GM12875 (cell line): ENCODE data around the gene SSX2IP.

ENCODE experiments used
- H3K4me3 ChIP-seq: one replicate; pipeline ENCODE4 v1.5.1; 2011; ENCODE audit warnings: low read depth, low read length, control low read depth
- CTCF ChIP-seq: IDR thresholded peaks from 2 replicates; pipeline ENCODE4 v1.5.1; 2011; ENCODE audit warnings: low read depth, mild to moderate bottlenecking, control low read depth, inconsistent platforms, low read length, moderate library complexity, borderline replicate concordance; ENCODE audit not compliant: insufficient read depth

Gene SSX2IP

GRCh38 chr1:84677415-84678099 lies 12.7 kb downstream of the SSX2IP start:
- TF ChIP-seq CTCF = no peak
- H3K4me3 ChIP-seq = no peak overlapping the region

DNA sequence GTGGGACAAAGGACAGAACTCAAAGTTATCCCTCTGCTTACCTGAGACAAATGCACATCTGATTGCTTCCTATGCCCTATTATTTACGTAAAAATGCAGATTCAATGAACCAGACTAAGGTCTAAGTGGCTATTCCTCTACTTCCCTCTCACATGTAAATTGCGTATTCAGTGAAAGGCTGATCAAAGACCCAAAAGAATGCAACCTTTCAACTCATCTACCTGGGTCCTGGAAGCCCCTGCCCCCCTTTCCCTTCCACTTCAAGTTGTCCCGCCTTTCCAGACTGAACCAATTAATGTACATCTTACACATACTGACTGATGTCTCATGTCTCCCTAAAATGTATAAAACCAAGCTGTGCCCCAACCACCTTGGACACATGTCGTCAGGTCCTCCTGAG lies 14.6 kb downstream of the SSX2IP start:
- H3K4me3 ChIP-seq = no peak overlapping the region
- no peak for TF ChIP-seq CTCF

DNA sequence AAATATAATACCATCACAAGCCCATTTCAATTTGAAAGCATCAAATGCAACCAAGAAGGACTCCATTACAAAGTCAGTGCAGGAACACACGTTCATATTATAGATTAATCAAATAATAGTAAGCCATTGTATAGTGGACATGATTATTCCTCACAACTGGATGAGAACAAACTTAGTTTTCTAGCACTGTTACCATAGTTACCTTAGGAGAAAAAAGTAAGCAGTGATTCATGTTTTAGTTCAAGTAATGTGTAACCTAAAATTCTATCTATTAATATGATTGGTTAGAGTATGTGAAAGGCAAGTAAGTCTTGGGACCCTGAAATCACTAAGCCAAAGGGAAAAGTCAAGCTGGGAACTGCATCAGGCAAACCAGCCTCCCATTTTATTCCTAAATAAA lies 15.2 kb downstream of the SSX2IP start:
- H3K4me3 ChIP-seq = no peak overlapping the region
- no peak for TF ChIP-seq CTCF

- H3K4me3 ChIP-seq = no peak overlapping the region
- TF ChIP-seq CTCF = no peak
Measured at GRCh38 chr1:84674705-84675104, 15.6 kb downstream of the SSX2IP start.

DNA sequence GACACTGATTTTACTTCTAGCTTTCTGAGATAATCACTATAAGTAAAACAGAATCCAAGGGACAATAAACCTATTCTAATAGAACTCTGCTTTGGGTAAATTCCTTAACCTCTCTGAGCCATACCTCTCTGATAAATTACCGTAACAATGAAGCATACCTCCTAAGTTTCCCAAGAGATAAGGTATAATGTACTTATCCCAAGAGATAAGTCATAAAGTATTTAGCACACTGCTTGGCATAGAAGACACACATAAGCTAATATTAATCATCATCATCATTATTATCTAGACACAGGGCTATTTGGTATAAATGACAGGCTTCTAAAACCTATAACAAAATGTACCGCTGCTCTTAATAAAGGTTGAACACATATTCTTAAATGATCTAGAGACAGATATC lies 16.2 kb downstream of the SSX2IP start:
- no peak for TF ChIP-seq CTCF
- no peak overlapping the region for H3K4me3 ChIP-seq

GRCh38 chr1:84672080-84672854 lies 18.0 kb downstream of the SSX2IP start:
- TF ChIP-seq CTCF = no peak
- no peak overlapping the region for H3K4me3 ChIP-seq

- no peak overlapping the region for H3K4me3 ChIP-seq
- TF ChIP-seq CTCF = no peak
Measured at GRCh38 chr1:84669831-84670230, 20.4 kb downstream of the SSX2IP start.
